Parathyroid adenoma (tissue), 2 donors: Measurements from ENCODE around the gene TLE1.

Experiments used
- H2AFZ ChIP-seq: fragments of 300-600 bp; sonication (generic); one replicate; pipeline ENCODE4 v1.7.0; 2017; ENCODE audit warnings: antibody characterized with exemption, mild to moderate bottlenecking
- H3K27ac ChIP-seq: fragments of 300-600 bp; sonication (generic); one replicate; pipeline ENCODE4 v1.7.0; 2017
- H3K27me3 ChIP-seq: fragments of 300-600 bp; sonication (generic); one replicate; pipeline ENCODE4 v1.7.0; 2017; ENCODE audit warnings: low read length; ENCODE audit not compliant: control insufficient read depth, insufficient read depth
- H3K36me3 ChIP-seq: fragments of 300-600 bp; sonication (generic); one replicate; pipeline ENCODE4 v1.7.0; 2017; ENCODE audit warnings: low read length; ENCODE audit not compliant: control insufficient read depth, insufficient read depth
- H3K4me1 ChIP-seq: fragments of 300-600 bp; sonication (generic); one replicate; pipeline ENCODE4 v1.7.0; 2017; ENCODE audit warnings: control low read depth
- H3K4me2 ChIP-seq: fragments of 300-600 bp; sonication (generic); one replicate; pipeline ENCODE4 v1.7.0; 2017; ENCODE audit warnings: low read length
- H3K4me3 ChIP-seq: fragments of 300-600 bp; sonication (generic); one replicate; pipeline ENCODE4 v1.7.0; 2017; ENCODE audit warnings: low read depth, low read length
- H3K79me2 ChIP-seq: fragments of 300-600 bp; sonication (generic); one replicate; pipeline ENCODE4 v1.7.0; 2017; ENCODE audit warnings: control low read depth
- H3K9ac ChIP-seq: fragments of 300-600 bp; sonication (generic); one replicate; pipeline ENCODE4 v1.7.0; 2017; ENCODE audit warnings: mild to moderate bottlenecking
- H3K9me3 ChIP-seq: fragments of 300-600 bp; sonication (generic); one replicate; pipeline ENCODE4 v1.7.0; 2017; ENCODE audit warnings: low read length; ENCODE audit not compliant: control insufficient read depth
- CTCF ChIP-seq: fragments of 300-600 bp; sonication (generic); IDR thresholded peaks from one replicate; pipeline ENCODE4 v1.7.0; 2017; ENCODE audit warnings: antibody characterized with exemption, mild to moderate bottlenecking
- donor health status: primary hyperparathyroidism.

The TLE1 gene

GRCh38 chr9:81563020-81563407, 126.3 kb downstream of the TLE1 start:
- no peaks in the 10 kb centered on the region for H3K79me2 ChIP-seq
- no peak for TF ChIP-seq CTCF
- no peak overlapping the region for H3K27ac ChIP-seq

GRCh38 chr9:81562231-81563019, 126.9 kb downstream of the TLE1 start:
- H3K27me3 ChIP-seq, result no peaks in the 10 kb centered on the region
- H3K4me1 ChIP-seq, result no peaks in the 10 kb centered on the region
- no peaks in the 10 kb centered on the region for H3K79me2 ChIP-seq
- no peak overlapping the region for H3K27ac ChIP-seq
- H3K4me3 ChIP-seq, result no peak overlapping the region
- no peaks in the 10 kb centered on the region for H3K9me3 ChIP-seq
- TF ChIP-seq CTCF, result no peak
- no peak overlapping the region for H3K4me2 ChIP-seq
- H2AFZ ChIP-seq, result no peak overlapping the region
- H3K36me3 ChIP-seq, result no peaks in the 10 kb centered on the region
- no peak overlapping the region for H3K9ac ChIP-seq

More at GRCh38 chr9:81563020-81563407, 126.3 kb downstream of the TLE1 start:
- Histone ChIP-seq H3K9me3 (no peaks in the 10 kb centered on the region), H3K9ac (no peak overlapping the region), H3K4me1 (no peaks in the 10 kb centered on the region), H2AFZ (no peak overlapping the region), H3K4me2 (no peak overlapping the region), H3K36me3 (no peaks in the 10 kb centered on the region), H3K27me3 (no peaks in the 10 kb centered on the region), H3K4me3 (no peak overlapping the region)

- no peak overlapping the region for H3K4me3 ChIP-seq
- no peaks in the 10 kb centered on the region for H3K27me3 ChIP-seq
- no peaks in the 10 kb centered on the region for H3K4me1 ChIP-seq
- H3K79me2 ChIP-seq, result no peaks in the 10 kb centered on the region
- H3K9ac ChIP-seq, result no peak overlapping the region
- H3K4me2 ChIP-seq, result no peak overlapping the region
- no peaks in the 10 kb centered on the region for H3K36me3 ChIP-seq
- no peaks in the 10 kb centered on the region for H3K9me3 ChIP-seq
- no peak for TF ChIP-seq CTCF
- no peak overlapping the region for H2AFZ ChIP-seq
- H3K27ac ChIP-seq, result no peak overlapping the region
These were observed 128.3 kb downstream of the TLE1 start for GRCh38 chr9:81560851-81561732.

GRCh38 chr9:81559709-81560108, 129.6 kb downstream of the TLE1 start:
- Histone ChIP-seq H2AFZ (no peak overlapping the region), H3K9ac (no peak overlapping the region), H3K9me3 (no peaks in the 10 kb centered on the region), H3K4me2 (no peak overlapping the region), H3K27ac (no peak overlapping the region), H3K4me1 (no peaks in the 10 kb centered on the region), H3K36me3 (no peaks in the 10 kb centered on the region), H3K27me3 (no peaks in the 10 kb centered on the region), H3K79me2 (no peaks in the 10 kb centered on the region), H3K4me3 (no peak overlapping the region)
- TF ChIP-seq CTCF, result no peak
